Mesenchymal stem cell (in vitro differentiated cells and primary cell): ENCODE measurements around the gene LEMD2.

Source experiments
- DNase-seq: peaks from one replicate; pipeline ENCODE4 v3.0.0-alpha.2; 2013
- H2AFZ ChIP-seq: one replicate; pipeline ENCODE4 v1.6.1; 2013; ENCODE audit warnings: low read depth, mild to moderate bottlenecking, control low read depth, inconsistent platforms, low read length, moderate library complexity
- H2AK5ac ChIP-seq: 2 replicates; pipeline ENCODE4 v1.6.1; 2013; ENCODE audit warnings: low read length, moderate library complexity, mild to moderate bottlenecking, inconsistent platforms; ENCODE audit not compliant: severe bottlenecking
- H2BK120ac ChIP-seq: one replicate; pipeline ENCODE4 v1.6.1; 2013; ENCODE audit warnings: low read depth, mild to moderate bottlenecking, inconsistent platforms, low read length, moderate library complexity
- H2BK12ac ChIP-seq, 2 experiments: one replicate each; pipeline ENCODE4 v1.6.1; 2013; ENCODE audit warnings: inconsistent platforms in 2 of 2, low read length in 2 of 2, mild to moderate bottlenecking in 2 of 2, moderate library complexity in 2 of 2, control low read depth in 1 of 2
- H2BK15ac ChIP-seq: one replicate; pipeline ENCODE4 v1.6.1; 2013; ENCODE audit warnings: mild to moderate bottlenecking, low read depth, inconsistent platforms; ENCODE audit not compliant: poor library complexity, severe bottlenecking
- H2BK5ac ChIP-seq: 2 replicates; pipeline ENCODE4 v1.6.1; 2013; ENCODE audit warnings: low read depth, mild to moderate bottlenecking, low read length, control low read depth, inconsistent platforms; ENCODE audit not compliant: poor library complexity, severe bottlenecking
- H3K14ac ChIP-seq, 2 experiments: one replicate each; pipeline ENCODE4 v1.6.1; 2013; ENCODE audit warnings: inconsistent platforms in 2 of 2, low read length in 2 of 2, control low read depth in 1 of 2, mild to moderate bottlenecking in 1 of 2, moderate library complexity in 1 of 2
- H3K18ac ChIP-seq, 2 experiments: one replicate each; pipeline ENCODE4 v1.6.1; 2013; ENCODE audit warnings: inconsistent platforms in 2 of 2, low read length in 2 of 2, control low read depth in 1 of 2, low read depth in 1 of 2, mild to moderate bottlenecking in 1 of 2
- H3K23ac ChIP-seq, 2 experiments: one replicate each; pipeline ENCODE4 v1.6.1; 2013; ENCODE audit warnings: inconsistent platforms in 2 of 2, low read length in 2 of 2, mild to moderate bottlenecking in 2 of 2, moderate library complexity in 2 of 2, control low read depth in 1 of 2
- H3K27ac ChIP-seq: 2 replicates; pipeline ENCODE4 v1.5.1; 2013; ENCODE audit warnings: mild to moderate bottlenecking, moderate library complexity, low read length, control low read depth, inconsistent platforms; ENCODE audit not compliant: poor library complexity, severe bottlenecking
- H3K27me3 ChIP-seq, 2 experiments: 2 replicates each; pipeline versions ENCODE4 v1.6.1 to v1.7.0; 2013; ENCODE audit warnings: low read length in 2 of 2, mild to moderate bottlenecking in 2 of 2, moderate library complexity in 2 of 2, control low read depth in 1 of 2, inconsistent platforms in 1 of 2; ENCODE audit not compliant: control insufficient read depth in 1 of 2, insufficient read depth in 1 of 2
- H3K36me3 ChIP-seq, 2 experiments: 2 replicates each; pipeline versions ENCODE4 v1.6.1 to v1.7.0; 2013; ENCODE audit warnings: low read length in 2 of 2, control low read depth in 1 of 2, inconsistent platforms in 1 of 2, low read depth in 1 of 2, mild to moderate bottlenecking in 1 of 2; ENCODE audit not compliant: insufficient read depth in 2 of 2, control insufficient read depth in 1 of 2
- H3K4ac ChIP-seq, 2 experiments: one replicate each; pipeline ENCODE4 v1.6.1; 2013; ENCODE audit warnings: inconsistent platforms in 2 of 2, low read length in 2 of 2, mild to moderate bottlenecking in 2 of 2, moderate library complexity in 2 of 2, control low read depth in 1 of 2, low read depth in 1 of 2
- H3K4me1 ChIP-seq: 2 replicates; pipeline ENCODE4 v1.6.1; 2013; ENCODE audit warnings: low read depth, low read length, control low read depth; ENCODE audit not compliant: control insufficient read depth, insufficient read depth
- H3K4me2 ChIP-seq: 2 replicates; pipeline ENCODE4 v1.6.1; 2013; ENCODE audit warnings: low read length, mild to moderate bottlenecking, inconsistent platforms; ENCODE audit not compliant: poor library complexity, severe bottlenecking
- H3K4me3 ChIP-seq, 2 experiments: 2 replicates each; pipeline versions ENCODE4 v1.5.1 to v1.7.0; 2013; ENCODE audit warnings: low read length in 2 of 2, mild to moderate bottlenecking in 2 of 2, control low read depth in 1 of 2, low read depth in 1 of 2; ENCODE audit not compliant: insufficient read depth in 1 of 2
- H3K79me1 ChIP-seq: replicated peaks from 2 replicates; pipeline ENCODE4 v1.6.1; 2013; ENCODE audit warnings: mild to moderate bottlenecking, control low read depth, low read length, inconsistent platforms; ENCODE audit not compliant: poor library complexity, severe bottlenecking
- H3K9ac ChIP-seq: 2 replicates; pipeline ENCODE4 v1.7.0; 2013; ENCODE audit warnings: mild to moderate bottlenecking, low read length, moderate library complexity
- H3K9me3 ChIP-seq: 2 replicates; pipeline ENCODE4 v1.7.0; 2013; ENCODE audit warnings: mild to moderate bottlenecking, low read length; ENCODE audit not compliant: control insufficient read depth
- H4K8ac ChIP-seq: one replicate; pipeline ENCODE4 v1.6.1; 2013; ENCODE audit warnings: inconsistent platforms, mild to moderate bottlenecking, low read length, moderate library complexity
- H4K91ac ChIP-seq: one replicate; pipeline ENCODE4 v1.6.1; 2013; ENCODE audit warnings: mild to moderate bottlenecking, low read length, inconsistent platforms
- WGBS: methylation state at CpG from one replicate; pipeline ENCODE4 v1.1.7; 2013; ENCODE audit warnings: mixed read lengths; 5-methylcytosine and 5-hydroxymethylcytosine counted together

Gene LEMD2

DNA sequence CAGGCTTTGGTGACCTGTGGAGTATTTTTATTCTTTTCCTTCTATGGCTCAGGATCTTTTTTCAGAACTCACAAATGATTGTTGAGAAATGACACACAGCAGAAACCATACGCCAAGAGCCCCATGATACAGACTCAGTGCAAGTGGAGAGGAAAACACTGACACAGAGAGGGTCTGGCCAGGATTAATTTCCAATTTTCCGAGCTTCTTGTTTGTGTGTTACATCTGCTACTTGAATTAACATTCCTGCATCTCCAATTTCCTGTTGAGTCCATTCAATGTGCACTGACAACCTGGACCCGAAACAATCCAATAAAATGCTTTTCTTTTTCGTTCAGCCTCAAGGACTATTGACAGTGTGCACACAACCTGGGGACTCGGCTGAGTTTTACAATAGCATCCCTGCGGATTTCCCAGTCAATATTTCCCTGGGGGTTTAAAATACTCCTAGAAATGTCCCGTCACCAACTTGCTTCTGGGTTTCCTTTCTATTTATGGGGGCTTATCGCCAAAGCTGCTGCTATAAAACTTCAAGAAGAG, 19.8 kb upstream of the LEMD2 start:
- Histone ChIP-seq H3K27ac (no peak overlapping the region), H2BK5ac (no peak overlapping the region), H2BK120ac (no peak overlapping the region), H3K14ac (no peak overlapping the region), H3K9me3 (no peaks in the 10 kb centered on the region), H4K91ac (no peak overlapping the region), H2AK5ac (no peak overlapping the region), H3K4ac (no peak overlapping the region), H2AFZ (no peak overlapping the region), H4K8ac (no peak overlapping the region), H3K4me1 (no peaks in the 10 kb centered on the region), H3K23ac (no peak overlapping the region), H3K4me2 (no peak overlapping the region), H3K18ac (no peak overlapping the region), H3K79me1 (no peaks in the 10 kb centered on the region), H3K36me3 (no peaks in the 10 kb centered on the region), H2BK15ac (no peak overlapping the region), H3K27me3 (peaks cover 72 to 86% of the 10 kb centered on the region in 2 experiments), H3K4me3 (no peak overlapping the region), H2BK12ac (no peak overlapping the region), H3K9ac (no peak overlapping the region)
- DNase-seq, result no peak
- WGBS, result 70% methylated on average over 8 of the region's 8 CpGs

DNA sequence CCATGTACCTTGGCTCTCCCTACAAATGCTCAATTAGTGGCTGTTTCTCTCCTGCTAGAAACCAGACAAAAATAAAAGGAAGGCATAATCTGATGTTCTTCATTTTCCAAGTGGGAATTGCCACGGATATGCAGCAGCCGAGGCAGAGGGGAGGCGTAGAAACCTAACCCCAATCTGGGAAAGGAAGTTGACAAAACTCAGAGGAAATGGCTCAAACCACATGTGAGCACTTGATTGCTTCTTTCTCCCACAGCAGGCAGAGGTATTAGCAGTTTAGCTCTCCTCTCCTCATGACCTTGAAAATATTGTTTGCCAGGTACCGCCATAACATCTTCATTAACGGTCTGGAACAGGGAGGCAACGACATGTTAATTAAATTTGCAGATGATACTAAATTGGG, 18.7 kb upstream of the LEMD2 start:
- Histone ChIP-seq H3K79me1 (no peaks in the 10 kb centered on the region), H2BK120ac (no peak overlapping the region), H4K91ac (no peak overlapping the region), H3K9me3 (no peaks in the 10 kb centered on the region), H3K27me3 (peaks cover 67 to 84% of the 10 kb centered on the region in 2 experiments), H2AK5ac (no peak overlapping the region), H2AFZ (no peak overlapping the region), H2BK15ac (no peak overlapping the region), H3K18ac (no peak overlapping the region), H3K14ac (no peak overlapping the region), H3K4ac (no peak overlapping the region), H2BK5ac (no peak overlapping the region), H3K4me2 (no peak overlapping the region), H3K36me3 (no peaks in the 10 kb centered on the region), H3K9ac (no peak overlapping the region), H3K4me3 (no peak overlapping the region), H4K8ac (no peak overlapping the region), H3K23ac (no peak overlapping the region), H2BK12ac (no peak overlapping the region), H3K4me1 (peaks cover 3% of the 10 kb centered on the region), H3K27ac (no peak overlapping the region)
- no peak for DNase-seq
- WGBS, result 71% methylated on average over 6 of the region's 6 CpGs

DNA sequence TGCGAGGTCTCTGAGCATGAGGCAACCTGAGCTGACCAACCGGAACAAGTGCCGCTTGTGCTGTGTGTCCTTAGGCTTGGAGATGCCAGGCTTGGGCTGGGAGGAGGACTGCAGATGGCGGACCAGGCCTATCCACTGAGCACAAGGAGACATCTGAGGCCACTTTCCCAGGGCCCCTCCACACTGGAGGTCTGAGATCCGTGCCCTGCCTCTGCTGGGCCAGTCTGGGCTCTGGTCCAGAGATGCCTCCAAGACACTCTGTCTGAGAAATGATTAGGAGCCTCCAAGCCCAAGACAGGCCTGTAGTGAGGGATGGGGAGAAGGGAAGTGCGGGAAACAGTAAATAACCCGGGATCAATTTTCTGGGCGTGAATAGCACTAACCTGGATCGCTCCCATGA, 17.9 kb upstream of the LEMD2 start:
- H2AFZ ChIP-seq, result no peak overlapping the region
- 81% methylated on average over 9 of the region's 9 CpGs for WGBS

DNA sequence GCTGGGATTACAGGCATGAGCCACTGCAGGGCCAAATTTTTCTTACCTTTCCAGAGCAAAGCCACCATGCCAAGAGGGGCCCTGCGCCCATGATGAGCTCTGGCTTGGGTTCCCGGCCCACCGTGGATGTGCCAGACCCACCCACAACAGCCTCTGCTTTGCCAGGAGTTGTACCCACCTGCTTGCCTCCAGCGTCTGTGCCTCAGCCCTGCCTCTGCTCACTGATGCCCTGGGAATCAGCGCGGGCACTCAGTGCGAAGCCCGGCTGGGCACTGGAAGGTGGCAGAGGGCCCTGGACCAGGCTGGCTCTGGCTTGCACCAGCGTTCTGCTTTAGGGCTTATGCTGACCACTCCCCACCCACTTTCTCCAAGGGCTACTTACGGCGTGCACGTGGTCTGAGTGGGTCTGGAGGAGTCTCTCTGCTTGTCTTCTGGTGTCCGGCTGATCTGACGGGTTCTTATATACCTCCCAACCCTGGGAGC, 14.7 kb upstream of the LEMD2 start, which contains the start of gene MLN:
Gene MLN, minus strand, starts transcription at position 433 of the 483 bp plus-strand sequence. CDS start 2,840 bp downstream, outside the sequence.
- Histone ChIP-seq H3K79me1 (no peaks in the 10 kb centered on the region), H3K18ac (no peak within 1 kb of the TSS), H3K4me2 (no peak within 1 kb of the TSS), H4K8ac (no peak within 1 kb of the TSS), H3K4ac (no peak within 1 kb of the TSS), H2BK15ac (no peak within 1 kb of the TSS), H3K23ac (peak within 1 kb of the TSS in 1 of 2 experiments; percentile 37), H3K27me3 (peaks cover 38 to 70% of the 10 kb centered on the region in 2 experiments), H2AK5ac (no peak within 1 kb of the TSS), H3K36me3 (no peaks in the 10 kb centered on the region), H3K14ac (peak within 1 kb of the TSS in 1 of 2 experiments; percentile 63), H2BK12ac (no peak within 1 kb of the TSS), H3K9me3 (no peaks in the 10 kb centered on the region), H3K4me1 (peaks cover 10% of the 10 kb centered on the region), H3K27ac (no peak within 1 kb of the TSS), H2BK5ac (no peak within 1 kb of the TSS), H2AFZ (no peak within 1 kb of the TSS), H3K9ac (no peak within 1 kb of the TSS), H2BK120ac (no peak within 1 kb of the TSS), H3K4me3 (no peak within 1 kb of the TSS), H4K91ac (no peak within 1 kb of the TSS)
- DNase-seq, result no peak
- 84% methylated on average over 14 of the region's 14 CpGs for WGBS

More for the DNA sequence above, 17.9 kb upstream of the LEMD2 start:
- H2AK5ac ChIP-seq, result no peak overlapping the region
- H2BK12ac ChIP-seq, result no peak overlapping the region
- H3K27ac ChIP-seq, result no peak overlapping the region
- no peak for DNase-seq
- no peak overlapping the region for H3K4me2 ChIP-seq
- peaks cover 9% of the 10 kb centered on the region for H3K4me1 ChIP-seq
- H3K23ac ChIP-seq, result no peak overlapping the region
- no peak overlapping the region for H3K9ac ChIP-seq
- no peaks in the 10 kb centered on the region for H3K79me1 ChIP-seq
- H3K4me3 ChIP-seq, result no peak overlapping the region
- peaks cover 61 to 84% of the 10 kb centered on the region in 2 experiments for H3K27me3 ChIP-seq
- no peak overlapping the region for H4K91ac ChIP-seq
- no peak overlapping the region for H2BK120ac ChIP-seq
- no peak overlapping the region for H3K4ac ChIP-seq
- no peaks in the 10 kb centered on the region for H3K36me3 ChIP-seq
- no peak overlapping the region for H3K14ac ChIP-seq
- no peak overlapping the region for H4K8ac ChIP-seq
- no peak overlapping the region for H2BK15ac ChIP-seq
- no peak overlapping the region for H3K18ac ChIP-seq
- H2BK5ac ChIP-seq, result no peak overlapping the region
- no peaks in the 10 kb centered on the region for H3K9me3 ChIP-seq
